RWPE1 (cell line): ENCODE data around the gene CRK.

Experiments used
- CTCF ChIA-PET: fragments of 350-600 bp; sonication (Branson Sonifier 250); formaldehyde crosslinking; extraction: SDS; loops from one replicate; lab custom pipeline; 2021; lab: Yijun Ruan, JAX
- POLR2A ChIA-PET: fragments of 400-600 bp; formaldehyde crosslinking; extraction: SDS; loops from one replicate; lab custom pipeline; 2020; ENCODE audit warnings: antibody characterized with exemption; ENCODE audit not compliant: low non-redundant PET; lab: Yijun Ruan, JAX
- DNase-seq: peaks from one replicate; pipeline ENCODE4 v3.0.0; 2012; ENCODE audit warnings: low spot score
- H3K27ac ChIP-seq: fragments of 450-650 bp; 2 replicates; pipeline ENCODE4 v1.5.1; 2017
- CTCF ChIP-seq: fragments of 450-650 bp; conservative IDR thresholded peaks from 2 replicates; pipeline ENCODE4 v1.5.1; 2017; ENCODE audit warnings: low read depth, mild to moderate bottlenecking

CRK gene

GRCh38 chr17:1473170-1473569 lies 17.1 kb upstream of the CRK start:
- ChIA-PET POLR2A (no interaction called here), CTCF (no interaction called here)
- no peak for DNase-seq
- peak overlapping the region; percentile 47 for H3K27ac ChIP-seq
- TF ChIP-seq CTCF = no peak

- H3K27ac ChIP-seq = no peak overlapping the region
- DNase-seq = no peak
- ChIA-PET CTCF (interaction anchor here (1.4 kb wide), 1 partner anchor 107 kb away, joined by 4 read pairs; no protein-coding TSS in a partner anchor), POLR2A (no interaction called here)
- no peak for TF ChIP-seq CTCF
These were observed 16.1 kb upstream of the CRK start for GRCh38 chr17:1471911-1472821.

GRCh38 chr17:1471490-1471889 lies 15.5 kb upstream of the CRK start:
- ChIA-PET POLR2A (no interaction called here), CTCF (interaction anchor here (0.5 to 1.4 kb wide), 2 partner anchors 26 to 106 kb away, joined by 3 to 4 read pairs; no protein-coding TSS in a partner anchor)
- DNase-seq = no peak
- TF ChIP-seq CTCF = no peak
- no peak overlapping the region for H3K27ac ChIP-seq

GRCh38 chr17:1470755-1471462 lies 14.9 kb upstream of the CRK start:
- DNase-seq = no peak
- POLR2A ChIA-PET = no interaction called here
- H3K27ac ChIP-seq = no peak overlapping the region
- CTCF ChIA-PET = interaction anchor here (0.5 kb wide), 1 partner anchor 26 kb away, joined by 3 read pairs; no protein-coding TSS in a partner anchor
- TF ChIP-seq CTCF = no peak

GRCh38 chr17:1470071-1470754 lies 14.2 kb upstream of the CRK start:
- H3K27ac ChIP-seq = no peak overlapping the region
- CTCF ChIA-PET = no interaction called here
- TF ChIP-seq CTCF = no peak
- POLR2A ChIA-PET = no interaction called here
- no peak for DNase-seq
